ENCODE measurements around the gene EXOC6B.

The EXOC6B gene

GRCh38 chr2:72150157-72150860 is 675.5 kb downstream of the EXOC6B start:
- POLR2A ChIA-PET (ENCODE audit: low non-redundant PET), result no interaction called here
- H3K27ac ChIP-seq, result no peak overlapping the region
- TF ChIP-seq CTCF (conservative IDR thresholded peaks at IDR 0.05; ENCODE audit: low read depth), result peak; percentile 80
- CTCF ChIA-PET, result interaction anchor here (0.6 to 3.3 kb wide), 41 partner anchors 10 to 834 kb away, joined by 3 to 45 read pairs (median 4); no protein-coding TSS in a partner anchor
- peak; percentile 76 for DNase-seq (ENCODE audit: low spot score)

- no peak overlapping the region for H3K27ac ChIP-seq
- no peak for DNase-seq (ENCODE audit: low spot score)
- no peak for TF ChIP-seq CTCF (conservative IDR thresholded peaks at IDR 0.05; ENCODE audit: low read depth)
- CTCF ChIA-PET, result interaction anchor here (0.6 to 3.3 kb wide), 32 partner anchors 11 to 620 kb away, joined by 3 to 45 read pairs (median 4); no protein-coding TSS in a partner anchor
- POLR2A ChIA-PET (ENCODE audit: low non-redundant PET), result no interaction called here
These were observed 676.2 kb downstream of the EXOC6B start for GRCh38 chr2:72149556-72150156.

- CTCF ChIA-PET, result interaction anchor here (0.5 to 1.9 kb wide), 6 partner anchors 11 to 603 kb away, joined by 3 to 6 read pairs (median 4); no protein-coding TSS in a partner anchor
- POLR2A ChIA-PET (ENCODE audit: low non-redundant PET), result no interaction called here
- H3K27ac ChIP-seq, result no peak overlapping the region
- TF ChIP-seq CTCF (conservative IDR thresholded peaks at IDR 0.05; ENCODE audit: low read depth), result no peak
- no peak for DNase-seq (ENCODE audit: low spot score)
These were observed 676.8 kb downstream of the EXOC6B start for GRCh38 chr2:72148837-72149555.

DNA sequence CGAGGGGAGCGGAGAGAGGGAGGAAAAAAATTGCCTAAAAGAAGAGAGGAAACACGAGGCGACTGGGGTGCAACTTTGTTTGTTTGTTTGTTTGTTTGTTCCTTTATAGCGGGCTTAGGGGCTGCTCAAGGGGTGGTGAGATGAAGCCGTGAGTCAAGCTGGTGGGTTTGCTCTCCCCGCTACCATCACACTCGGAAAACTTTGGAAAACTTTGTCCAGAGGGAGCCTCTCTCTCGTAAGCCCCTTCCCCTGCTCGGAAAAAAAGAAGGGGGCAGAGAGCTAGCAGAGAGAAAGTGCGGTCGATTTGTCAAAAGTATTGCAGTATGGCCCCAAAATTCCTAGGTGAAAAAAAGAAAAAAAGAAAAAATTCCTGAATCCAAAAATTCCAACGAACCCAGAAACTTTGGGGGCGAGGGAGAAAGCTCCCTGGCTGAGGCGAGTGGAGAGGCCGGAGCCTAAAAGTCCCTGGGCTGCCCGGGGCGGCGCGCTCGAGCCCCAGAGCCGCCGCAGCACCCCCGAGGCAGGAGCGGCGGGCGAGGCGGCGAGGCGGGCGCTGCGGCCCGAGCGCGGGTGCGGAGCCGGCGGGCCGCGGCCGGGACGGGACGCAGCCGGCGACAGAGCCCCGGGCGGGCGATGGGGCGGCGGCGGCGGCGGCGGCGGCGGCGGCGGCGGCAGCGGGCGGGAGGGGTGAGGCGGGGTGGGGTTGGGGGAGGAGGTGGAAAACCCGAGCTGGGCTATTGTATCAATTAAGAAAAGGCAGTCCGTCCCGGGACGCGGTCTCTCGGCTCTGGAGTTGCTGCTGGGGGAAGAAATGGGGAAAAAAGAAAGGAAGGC is 677.6 kb downstream of the EXOC6B start:
- CTCF ChIA-PET, result interaction anchor here (0.5 to 1.9 kb wide), 6 partner anchors 219 to 602 kb away, joined by 3 to 6 read pairs (median 4); no protein-coding TSS in a partner anchor
- no peak for DNase-seq (ENCODE audit: low spot score)
- no peak overlapping the region for H3K27ac ChIP-seq
- POLR2A ChIA-PET (ENCODE audit: low non-redundant PET), result no interaction called here
- TF ChIP-seq CTCF (conservative IDR thresholded peaks at IDR 0.05; ENCODE audit: low read depth), result 0 out of 2 replicates have a peak, but pooled peaks have one; percentile 15

DNA sequence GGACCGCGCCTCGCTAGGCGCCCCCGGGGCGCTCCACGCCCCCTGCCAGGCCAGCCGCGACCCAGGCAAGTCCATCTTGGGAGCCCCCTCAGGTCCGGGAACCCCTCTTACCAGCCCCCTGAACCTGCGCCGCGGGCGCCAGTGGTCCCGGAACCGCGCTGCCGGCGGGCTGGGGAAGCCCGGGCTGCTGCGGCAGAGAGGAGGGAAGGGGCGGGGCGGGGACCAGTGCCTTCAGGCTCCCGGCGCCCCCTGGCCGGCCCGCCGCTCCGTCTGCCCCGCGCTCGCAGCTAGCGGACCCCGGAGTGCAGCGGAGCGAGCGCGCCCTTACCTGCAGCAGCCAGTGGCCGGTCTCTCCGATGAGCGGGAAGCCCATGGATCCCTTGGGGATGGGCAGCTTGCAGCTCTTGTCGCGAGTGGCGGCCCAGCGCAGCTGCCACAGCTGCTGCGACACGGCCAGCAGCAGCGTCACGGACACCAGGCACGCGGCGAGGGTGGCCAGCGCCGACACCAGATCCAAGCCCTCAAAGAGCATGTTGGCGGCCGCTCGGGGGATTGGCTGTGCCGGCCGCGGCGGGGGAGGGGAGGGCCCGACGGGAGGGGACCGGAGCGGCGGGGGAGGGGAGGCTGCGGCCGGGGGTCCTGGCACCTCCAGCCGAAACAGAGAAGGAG is 678.4 kb downstream of the EXOC6B start, which contains the start of gene CYP26B1:
Gene CYP26B1, minus strand, starts transcription at position 560 of the 669 bp plus-strand sequence. Its CDS starts 28 bp downstream, at position 532.
- CTCF ChIA-PET, result interaction anchor here (1.5 to 1.9 kb wide), 2 partner anchors 224 to 601 kb away, joined by 5 to 6 read pairs; no protein-coding TSS in a partner anchor
- no peak within 1 kb of the TSS for H3K27ac ChIP-seq
- POLR2A ChIA-PET (ENCODE audit: low non-redundant PET), result no interaction called here
- no peak for TF ChIP-seq CTCF (conservative IDR thresholded peaks at IDR 0.05; ENCODE audit: low read depth)
- DNase-seq (ENCODE audit: low spot score), result no peak
